Natural killer cell (primary cell): ENCODE measurements around the gene FHIP2A. TPM values are rescaled to one million over a fixed set of nuclear protein-coding genes. Genes with fewer than 3 reads are reported as not detected.

ENCODE experiments used
- ATAC-seq, 3 donors: fragments of 150-1000 bp in 2 of 3; fragments of 200-7000 bp in 1 of 3; cut with Tn5 transposase; 1 replicate in 1 of 3; 2 replicates in 2 of 3; pipeline ENCODE4 v1.10.0; 2021; ENCODE audit warnings: mild to moderate bottlenecking in 2 of 3, moderate library complexity in 2 of 3
- DNase-seq, 2 donors: peaks; one replicate each; pipeline versions ENCODE4 v3.0.0 to v3.0.0-alpha.2; 2013 to 2021; ENCODE audit warnings: mixed read lengths in 1 of 2
- H3K27ac ChIP-seq: one replicate; pipeline ENCODE4 v1.5.1; 2013; ENCODE audit warnings: mild to moderate bottlenecking, low read length
- H3K27me3 ChIP-seq: one replicate; pipeline ENCODE4 v1.6.1; 2013; ENCODE audit warnings: low read length; ENCODE audit not compliant: control insufficient read depth, insufficient read depth
- H3K36me3 ChIP-seq: one replicate; pipeline ENCODE4 v1.6.1; 2013; ENCODE audit warnings: low read length; ENCODE audit not compliant: control insufficient read depth, insufficient read depth
- H3K4me1 ChIP-seq: one replicate; pipeline ENCODE4 v1.6.1; 2013; ENCODE audit warnings: low read length; ENCODE audit not compliant: control insufficient read depth, insufficient read depth
- H3K4me3 ChIP-seq: one replicate; pipeline ENCODE4 v1.5.1; 2013; ENCODE audit warnings: low read length
- H3K9me3 ChIP-seq: one replicate; pipeline ENCODE4 v1.6.1; 2013; ENCODE audit warnings: low read length; ENCODE audit not compliant: control insufficient read depth, insufficient read depth
- H3K27ac Mint-ChIP-seq, 2 donors: one replicate each; pipeline ENCODE4 v1.8.0; 2022; ENCODE audit warnings: mild to moderate bottlenecking in 2 of 2, mixed read lengths in 2 of 2, moderate library complexity in 1 of 2
- H3K27me3 Mint-ChIP-seq, 2 donors: one replicate each; pipeline ENCODE4 v1.8.0; 2022; ENCODE audit warnings: low read depth in 2 of 2, mixed read lengths in 2 of 2
- H3K36me3 Mint-ChIP-seq: one replicate; pipeline ENCODE4 v1.8.0; 2022; ENCODE audit warnings: mixed read lengths
- H3K4me1 Mint-ChIP-seq, 2 donors: one replicate each; pipeline ENCODE4 v1.8.0; 2022; ENCODE audit warnings: mixed read lengths in 2 of 2
- H3K4me3 Mint-ChIP-seq: one replicate; pipeline ENCODE4 v1.8.0; 2022; ENCODE audit warnings: mild to moderate bottlenecking, moderate library complexity, mixed read lengths
- H3K9me3 Mint-ChIP-seq, 2 donors: one replicate each; pipeline ENCODE4 v1.8.0; 2022; ENCODE audit warnings: mixed read lengths in 2 of 2
- WGBS: methylation state at CpG from one replicate; pipeline ENCODE4 v1.1.7; 2013; ENCODE audit warnings: missing lambda C conversion rate; ENCODE audit not compliant: insufficient coverage; 5-methylcytosine and 5-hydroxymethylcytosine counted together
- intact Hi-C: fragments of 100-400 bp; cut with micrococcal nuclease; formaldehyde crosslinking; loops from one replicate; pipeline ENCODE4 v1.14.2; 2022
- total RNA-seq, 4 donors: library from RNA; stranded (reverse); fragments of 120-200 nt in 1 of 4; gene quantifications; one replicate each; pipeline versions ENCODE4 v1.2.3 to v1.2.4, GENCODE V29; 2013 to 2022
- TF ChIP-seq, protein P1 (sequence below): fragments of 200-600 bp; IDR thresholded peaks from one replicate; pipeline ENCODE4 v1.8.0; 2022; ENCODE audit warnings: antibody characterized with exemption

Gene FHIP2A
- total RNA-seq, 3 donors from 2014 or later (not counting 1 experiment from before 2014, with no cell fraction given) = 36.0 to 42.4 (median 39.5) TPM

GRCh38 chr10:114857922-114858629, 36.5 kb downstream of the FHIP2A start:
- Histone ChIP-seq H3K4me3 (no peak overlapping the region), H3K4me1 (no peaks in the 10 kb centered on the region), H3K27me3 (no peaks in the 10 kb centered on the region), H3K27ac (no peak overlapping the region), H3K9me3 (no peaks in the 10 kb centered on the region), H3K36me3 (peaks cover 43% of the 10 kb centered on the region)
- ATAC-seq (no peak), DNase-seq (no peak)
- peak overlapping the region in 1 of 2 donors; percentile 62 for H3K27ac Mint-ChIP-seq
- intact Hi-C loops = no loop called here
- no peaks in the 10 kb centered on the region for H3K27me3 Mint-ChIP-seq
- TF ChIP-seq, protein P1, sequence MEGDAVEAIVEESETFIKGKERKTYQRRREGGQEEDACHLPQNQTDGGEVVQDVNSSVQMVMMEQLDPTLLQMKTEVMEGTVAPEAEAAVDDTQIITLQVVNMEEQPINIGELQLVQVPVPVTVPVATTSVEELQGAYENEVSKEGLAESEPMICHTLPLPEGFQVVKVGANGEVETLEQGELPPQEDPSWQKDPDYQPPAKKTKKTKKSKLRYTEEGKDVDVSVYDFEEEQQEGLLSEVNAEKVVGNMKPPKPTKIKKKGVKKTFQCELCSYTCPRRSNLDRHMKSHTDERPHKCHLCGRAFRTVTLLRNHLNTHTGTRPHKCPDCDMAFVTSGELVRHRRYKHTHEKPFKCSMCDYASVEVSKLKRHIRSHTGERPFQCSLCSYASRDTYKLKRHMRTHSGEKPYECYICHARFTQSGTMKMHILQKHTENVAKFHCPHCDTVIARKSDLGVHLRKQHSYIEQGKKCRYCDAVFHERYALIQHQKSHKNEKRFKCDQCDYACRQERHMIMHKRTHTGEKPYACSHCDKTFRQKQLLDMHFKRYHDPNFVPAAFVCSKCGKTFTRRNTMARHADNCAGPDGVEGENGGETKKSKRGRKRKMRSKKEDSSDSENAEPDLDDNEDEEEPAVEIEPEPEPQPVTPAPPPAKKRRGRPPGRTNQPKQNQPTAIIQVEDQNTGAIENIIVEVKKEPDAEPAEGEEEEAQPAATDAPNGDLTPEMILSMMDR = no peak
- no peaks in the 10 kb centered on the region for H3K9me3 Mint-ChIP-seq
- H3K36me3 Mint-ChIP-seq = peaks cover 14% of the 10 kb centered on the region
- no peak overlapping the region for H3K4me3 Mint-ChIP-seq
- no peaks in the 10 kb centered on the region for H3K4me1 Mint-ChIP-seq
- WGBS = no CpG with 5 or more reads among the region's 2 CpGs

DNA sequence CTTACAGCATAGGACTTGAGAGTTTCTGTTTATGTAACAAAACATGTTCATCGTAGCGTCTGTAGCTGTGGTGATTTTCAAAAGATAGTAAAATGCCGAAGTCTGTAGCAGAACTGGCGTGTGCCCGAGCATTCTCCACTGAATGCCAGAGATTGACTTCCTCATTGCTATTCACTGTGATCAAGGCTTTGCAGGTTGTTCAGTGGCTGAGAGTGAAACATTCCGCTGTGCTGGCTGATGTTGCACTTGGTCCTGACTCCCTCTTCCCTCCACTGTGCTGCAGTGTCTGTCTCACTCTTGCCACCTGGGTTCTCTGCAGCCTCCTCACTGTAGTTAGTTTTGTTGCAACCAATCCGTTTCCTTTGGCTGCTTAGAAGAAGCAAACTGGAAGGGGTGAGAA, 37.6 kb downstream of the FHIP2A start:
- H3K27ac ChIP-seq = no peak overlapping the region
- no peaks in the 10 kb centered on the region for H3K27me3 ChIP-seq
- Mint-ChIP-seq H3K4me3 (no peak overlapping the region), H3K9me3 (no peaks in the 10 kb centered on the region), H3K4me1 (no peaks in the 10 kb centered on the region), H3K36me3 (peaks cover 20% of the 10 kb centered on the region), H3K27me3 (no peaks in the 10 kb centered on the region), H3K27ac (peak overlapping the region in 1 of 2 donors; percentile 45)
- ATAC-seq (no peak), DNase-seq (no peak)
- WGBS = 97% methylated on average over 7 of the region's 7 CpGs
- H3K9me3 ChIP-seq = no peaks in the 10 kb centered on the region
- TF ChIP-seq, protein P1 = no peak
- no peaks in the 10 kb centered on the region for H3K4me1 ChIP-seq
- peaks cover 52% of the 10 kb centered on the region for H3K36me3 ChIP-seq
- no peak overlapping the region for H3K4me3 ChIP-seq
- intact Hi-C loops = no loop called here

DNA sequence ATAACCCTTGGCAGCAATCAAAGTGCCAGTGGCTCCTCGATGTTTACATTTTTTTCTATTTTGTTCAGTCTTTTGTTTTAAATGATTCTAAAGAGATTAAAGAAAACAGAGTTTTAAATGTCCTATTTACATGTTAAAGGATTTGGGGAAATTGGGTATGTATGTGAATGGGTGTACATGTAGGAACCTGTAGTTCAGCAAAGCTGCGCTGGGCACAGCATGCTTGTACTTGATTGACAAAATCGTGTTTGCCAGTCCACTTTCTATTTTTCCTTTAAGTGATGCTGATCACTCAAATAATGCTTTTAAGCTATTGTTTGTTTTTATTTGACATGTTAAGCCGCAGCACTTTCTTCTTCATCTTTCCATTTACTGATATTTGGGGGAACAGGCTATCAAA, 40.9 kb downstream of the FHIP2A start:
- TF ChIP-seq, protein P1 = no peak
- WGBS = 90% methylated on average over 3 of the region's 4 CpGs
- H3K4me1 ChIP-seq = no peaks in the 10 kb centered on the region
- H3K9me3 ChIP-seq = no peaks in the 10 kb centered on the region
- DNase-seq (no peak), ATAC-seq (no peak)
- intact Hi-C loops = no loop called here
- H3K27ac ChIP-seq = no peak overlapping the region
- Mint-ChIP-seq H3K4me3 (no peak overlapping the region), H3K36me3 (peaks cover 23% of the 10 kb centered on the region), H3K27ac (no peak overlapping the region), H3K27me3 (no peaks in the 10 kb centered on the region), H3K4me1 (no peaks in the 10 kb centered on the region), H3K9me3 (no peaks in the 10 kb centered on the region)
- H3K4me3 ChIP-seq = no peak overlapping the region
- no peaks in the 10 kb centered on the region for H3K27me3 ChIP-seq
- H3K36me3 ChIP-seq = peaks cover 43% of the 10 kb centered on the region

DNA sequence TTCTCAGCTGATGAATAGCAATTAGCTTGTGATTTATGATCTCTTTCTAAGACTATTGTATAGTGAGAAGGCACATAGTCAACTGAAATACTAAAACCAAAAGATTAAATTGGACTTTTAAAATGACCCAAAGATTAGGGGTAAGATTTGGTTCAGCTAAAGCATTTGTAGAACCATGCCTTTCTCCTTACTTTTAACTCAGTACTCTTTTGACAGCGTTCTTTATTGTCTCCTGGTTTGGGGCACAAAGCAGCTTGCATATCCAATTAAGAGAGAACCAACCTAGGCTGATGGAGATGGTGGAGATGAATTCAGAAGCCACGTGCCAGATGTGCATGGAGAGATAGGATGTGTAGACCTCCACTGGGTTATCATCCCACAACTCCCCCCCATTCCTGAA, 45.8 kb downstream of the FHIP2A start:
- WGBS = 100% methylated on average over 1 of the region's 2 CpGs
- no peak overlapping the region for H3K4me3 Mint-ChIP-seq
- no peak overlapping the region for H3K4me3 ChIP-seq
- H3K9me3 ChIP-seq = no peaks in the 10 kb centered on the region
- TF ChIP-seq, protein P1 = no peak
- H3K27ac Mint-ChIP-seq = no peak overlapping the region
- peaks cover 20% of the 10 kb centered on the region for H3K36me3 ChIP-seq
- H3K4me1 Mint-ChIP-seq = no peaks in the 10 kb centered on the region
- no peak for ATAC-seq
- H3K27ac ChIP-seq = no peak overlapping the region
- DNase-seq = no peak
- peaks cover 13% of the 10 kb centered on the region for H3K36me3 Mint-ChIP-seq
- H3K4me1 ChIP-seq = no peaks in the 10 kb centered on the region
- intact Hi-C loops = no loop called here
- no peaks in the 10 kb centered on the region for H3K9me3 Mint-ChIP-seq
- no peaks in the 10 kb centered on the region for H3K27me3 ChIP-seq
- peaks cover 7 to 9% of the 10 kb centered on the region in 2 donors for H3K27me3 Mint-ChIP-seq
